ENCODE results near the gene TNFRSF21.
"Not testable (repeated sequence)": the region's sequence is repeated elsewhere in the genome, so short reads cannot be mapped to it uniquely, and the experiment has no call there.

TNFRSF21 gene

GRCh38 chr6:47286301-47286700, 23.4 kb downstream of the TNFRSF21 start:
- DNase-seq = no peak

- DNase-seq = no peak
Measured at GRCh38 chr6:47283993-47284392, 25.7 kb downstream of the TNFRSF21 start.

GRCh38 chr6:47278545-47278944, 31.2 kb downstream of the TNFRSF21 start:
- DNase-seq = peak; percentile 90 to 92

GRCh38 chr6:47277702-47278101, 32.0 kb downstream of the TNFRSF21 start:
- DNase-seq = no peak

GRCh38 chr6:47276377-47276776, 33.3 kb downstream of the TNFRSF21 start:
- DNase-seq = no peak

- DNase-seq = no peak
Measured at GRCh38 chr6:47275640-47276039, 34.1 kb downstream of the TNFRSF21 start.

GRCh38 chr6:47275132-47275531, 34.6 kb downstream of the TNFRSF21 start:
- not testable (repeated sequence) for DNase-seq

GRCh38 chr6:47268572-47269187, 41.0 kb downstream of the TNFRSF21 start:
- DNase-seq = no peak

- DNase-seq = no peak
Measured at GRCh38 chr6:47267301-47267700, 42.4 kb downstream of the TNFRSF21 start.

GRCh38 chr6:47265971-47266370, 43.7 kb downstream of the TNFRSF21 start:
- no peak for DNase-seq

- DNase-seq = no peak
Measured at GRCh38 chr6:47264775-47265184, 44.9 kb downstream of the TNFRSF21 start.

- no peak for DNase-seq
Measured at GRCh38 chr6:47263268-47263667, 46.4 kb downstream of the TNFRSF21 start.

GRCh38 chr6:47262231-47262630, 47.5 kb downstream of the TNFRSF21 start:
- no peak for DNase-seq

- DNase-seq = no peak
Measured at GRCh38 chr6:47261191-47261590, 48.5 kb downstream of the TNFRSF21 start.

- no peak for DNase-seq
Measured at GRCh38 chr6:47260021-47260420, 49.7 kb downstream of the TNFRSF21 start.

- no peak for DNase-seq
Measured at GRCh38 chr6:47258724-47259347, 50.9 kb downstream of the TNFRSF21 start.

GRCh38 chr6:47256981-47257730, 52.5 kb downstream of the TNFRSF21 start:
- no peak for DNase-seq

GRCh38 chr6:47256361-47256760, 53.3 kb downstream of the TNFRSF21 start:
- no peak for DNase-seq

- no peak for DNase-seq
Measured at GRCh38 chr6:47254906-47255305, 54.8 kb downstream of the TNFRSF21 start.

GRCh38 chr6:47254051-47254450, 55.7 kb downstream of the TNFRSF21 start:
- no peak for DNase-seq

GRCh38 chr6:47253136-47253535, 56.6 kb downstream of the TNFRSF21 start:
- DNase-seq = no peak

- no peak for DNase-seq
Measured at GRCh38 chr6:47252633-47253032, 57.1 kb downstream of the TNFRSF21 start.

GRCh38 chr6:47251396-47251795, 58.3 kb downstream of the TNFRSF21 start:
- DNase-seq = no peak

- DNase-seq = no peak
Measured at GRCh38 chr6:47250302-47250701, 59.4 kb downstream of the TNFRSF21 start.

All from AML-193 (cell line).